H1 (cell line): ENCODE data around the gene PKD2L2. TPM values are rescaled to one million over a fixed set of nuclear protein-coding genes. Genes with fewer than 3 reads are reported as not detected.

Experiments used
- CTCF ChIA-PET: fragments of 300-600 bp; sonication (Branson Sonifier 250); formaldehyde crosslinking; loops from one replicate; lab custom pipeline; 2021; ENCODE audit not compliant: partially characterized antibody; lab: Charles Lee
- POLR2A ChIA-PET: fragments of 300-600 bp; sonication (Branson Sonifier 250); formaldehyde crosslinking; loops from one replicate; lab custom pipeline; 2021; ENCODE audit warnings: inconsistent platforms; ENCODE audit not compliant: partially characterized antibody; lab: Charles Lee
- DNase-seq, 2 experiments: peaks; one replicate each; pipeline versions ENCODE4 v3.0.0 to v3.0.0-alpha.2; 2010 to 2022; ENCODE audit warnings: low spot score in 2 of 2, low read depth in 1 of 2, mixed read lengths in 1 of 2
- FAIRE-seq: peaks from 2 replicates; lab custom pipeline; 2011; peaks lifted over from hg19 to GRCh38; lab: Jason Lieb, UNC
- H2AFZ ChIP-seq: 2 replicates; pipeline ENCODE4 v1.8.1; 2012; ENCODE audit warnings: low read length, inconsistent platforms
- H2AK5ac ChIP-seq: 2 replicates; pipeline ENCODE4 v1.6.1; 2013; ENCODE audit warnings: low read depth, low read length
- H2BK120ac ChIP-seq: replicated peaks from 2 replicates; pipeline ENCODE3; 2013; ENCODE audit warnings: low read depth, low read length, inconsistent platforms
- H2BK12ac ChIP-seq: 2 replicates; pipeline ENCODE4 v1.6.1; 2013; ENCODE audit warnings: low read depth, low read length
- H2BK15ac ChIP-seq: 2 replicates; pipeline ENCODE4 v1.6.1; 2013; ENCODE audit warnings: low read length
- H2BK20ac ChIP-seq: 2 replicates; pipeline ENCODE4 v1.6.1; 2013; ENCODE audit warnings: low read length
- H2BK5ac ChIP-seq: 2 replicates; pipeline ENCODE4 v1.6.1; 2013; ENCODE audit warnings: low read depth, low read length
- H3K14ac ChIP-seq: 2 replicates; pipeline ENCODE4 v1.6.1; 2013; ENCODE audit warnings: inconsistent platforms; ENCODE audit not compliant: insufficient read length
- H3K18ac ChIP-seq: 2 replicates; pipeline ENCODE4 v1.6.1; 2013; ENCODE audit warnings: low read length; ENCODE audit errors: extremely low read depth
- H3K23ac ChIP-seq: 2 replicates; pipeline ENCODE4 v1.6.1; 2013; ENCODE audit warnings: inconsistent platforms; ENCODE audit not compliant: insufficient read length
- H3K23me2 ChIP-seq: 2 replicates; pipeline ENCODE4 v1.6.1; 2013; ENCODE audit warnings: low read depth, low read length
- H3K27ac ChIP-seq: 2 replicates; pipeline ENCODE4 v1.6.1; 2011; ENCODE audit warnings: low read depth, low read length, inconsistent platforms
- H3K27me3 ChIP-seq, 4 experiments: replicated peaks in 1 of 4; 1 replicate in 1 of 4; 2 replicates in 3 of 4; pipeline versions ENCODE4 v1.6.1 to v1.8.1; 2011 to 2013; ENCODE audit warnings: low read length in 3 of 4, mild to moderate bottlenecking in 3 of 4, inconsistent platforms in 2 of 4, mixed read lengths in 2 of 4, moderate library complexity in 1 of 4; ENCODE audit not compliant: control insufficient read depth in 3 of 4, insufficient read depth in 3 of 4; ENCODE audit errors: extremely low read depth in 1 of 4
- H3K36me3 ChIP-seq, 4 experiments: 2 replicates each; pipeline versions ENCODE4 v1.6.1 to v1.8.1; 2011 to 2013; ENCODE audit warnings: mild to moderate bottlenecking in 4 of 4, low read length in 3 of 4, moderate library complexity in 2 of 4, control low read depth in 1 of 4, inconsistent platforms in 1 of 4; ENCODE audit not compliant: insufficient read depth in 4 of 4, control insufficient read depth in 2 of 4
- H3K4ac ChIP-seq: replicated peaks from 2 replicates; pipeline ENCODE3; 2013; ENCODE audit warnings: low read length, low read depth, mixed read lengths, inconsistent platforms; ENCODE audit not compliant: insufficient read length
- H3K4me1 ChIP-seq, 4 experiments: replicated peaks in 1 of 4; 1 replicate in 1 of 4; 2 replicates in 3 of 4; pipeline versions ENCODE4 v1.6.1 to v1.8.1; 2011 to 2013; ENCODE audit warnings: low read length in 3 of 4, inconsistent platforms in 2 of 4, mixed read lengths in 1 of 4; ENCODE audit not compliant: insufficient read depth in 4 of 4, control insufficient read depth in 3 of 4
- H3K4me2 ChIP-seq, 2 experiments: 2 replicates each; pipeline versions ENCODE4 v1.6.1 to v1.8.1; 2011 to 2013; ENCODE audit warnings: low read depth in 2 of 2, low read length in 2 of 2, control low read depth in 1 of 2, inconsistent platforms in 1 of 2, mild to moderate bottlenecking in 1 of 2; ENCODE audit not compliant: insufficient read depth in 1 of 2
- H3K4me3 ChIP-seq, 4 experiments: fragments of 200-600, 300-600 bp in 1 of 4; sonication (generic), shearing (Covaris generic), sonication (Bioruptor Twin) in 1 of 4; 2 replicates each; pipeline versions ENCODE4 v1.5.1 to v1.8.1; 2011 to 2016; ENCODE audit warnings: low read length in 4 of 4, low read depth in 3 of 4, control low read depth in 2 of 4, inconsistent platforms in 2 of 4, mild to moderate bottlenecking in 2 of 4, mixed read lengths in 1 of 4, moderate library complexity in 1 of 4; ENCODE audit not compliant: insufficient read depth in 2 of 4; ENCODE audit errors: extremely low read depth in 1 of 4
- H3K56ac ChIP-seq: replicated peaks from 2 replicates; pipeline ENCODE3; 2013; ENCODE audit warnings: low read depth, mild to moderate bottlenecking, mixed read lengths, low read length, inconsistent platforms; ENCODE audit not compliant: insufficient read length
- H3K79me1 ChIP-seq: 2 replicates; pipeline ENCODE4 v1.6.1; 2013; ENCODE audit warnings: low read depth, low read length, control low read depth
- H3K79me2 ChIP-seq, 2 experiments: 2 replicates each; pipeline versions ENCODE4 v1.6.1 to v1.8.1; 2012 to 2013; ENCODE audit warnings: low read length in 2 of 2, mild to moderate bottlenecking in 2 of 2, inconsistent platforms in 1 of 2; ENCODE audit not compliant: insufficient read depth in 2 of 2, control insufficient read depth in 1 of 2
- H3K9ac ChIP-seq, 4 experiments: replicated peaks in 1 of 4; 1 replicate in 1 of 4; 2 replicates in 3 of 4; pipeline versions ENCODE4 v1.6.1 to v1.8.1; 2011 to 2013; ENCODE audit warnings: low read depth in 3 of 4, low read length in 3 of 4, control low read depth in 2 of 4, mild to moderate bottlenecking in 2 of 4, moderate library complexity in 2 of 4, inconsistent platforms in 1 of 4; ENCODE audit errors: extremely low read depth in 1 of 4
- H3K9me3 ChIP-seq, 2 experiments: 2 replicates each; pipeline versions ENCODE4 v1.6.1 to v1.8.1; 2012 to 2013; ENCODE audit warnings: mild to moderate bottlenecking in 2 of 2, moderate library complexity in 2 of 2, control low read depth in 1 of 2, inconsistent platforms in 1 of 2, low read depth in 1 of 2, low read length in 1 of 2, mixed read lengths in 1 of 2; ENCODE audit not compliant: insufficient read depth in 2 of 2
- H4K20me1 ChIP-seq, 2 experiments: replicated peaks in 1 of 2; 2 replicates each; pipeline versions ENCODE3 to v1.8.1; 2011 to 2013; ENCODE audit warnings: inconsistent platforms in 2 of 2, low read length in 2 of 2, mild to moderate bottlenecking in 1 of 2; ENCODE audit not compliant: insufficient read depth in 2 of 2, control insufficient read depth in 1 of 2
- H4K5ac ChIP-seq: 2 replicates; pipeline ENCODE4 v1.6.1; 2013; ENCODE audit warnings: low read length, low read depth, mixed read lengths, inconsistent platforms; ENCODE audit not compliant: insufficient read length
- H4K8ac ChIP-seq: 2 replicates; pipeline ENCODE4 v1.8.0; 2013; ENCODE audit warnings: mild to moderate bottlenecking, moderate library complexity, low read length, inconsistent platforms; ENCODE audit not compliant: insufficient read depth; ENCODE audit errors: extremely low read depth
- H4K91ac ChIP-seq: replicated peaks from 2 replicates; pipeline ENCODE3; 2013; ENCODE audit warnings: low read length, mixed read lengths, inconsistent platforms; ENCODE audit not compliant: insufficient read length
- BCL11A ChIP-seq, 2 experiments: IDR thresholded peaks; one replicate each; pipeline ENCODE4 v1.6.1; 2011; ENCODE audit warnings: low read depth in 2 of 2, low read length in 2 of 2, mild to moderate bottlenecking in 2 of 2
- FOSL1 ChIP-seq: IDR thresholded peaks from 2 replicates; pipeline ENCODE4 v1.6.1; 2011; ENCODE audit warnings: mild to moderate bottlenecking, low read depth, low read length, moderate library complexity; ENCODE audit not compliant: insufficient read depth
- NRF1 ChIP-seq: IDR thresholded peaks from 2 replicates; pipeline ENCODE4 v1.6.1; 2011; ENCODE audit warnings: mild to moderate bottlenecking, low read depth, low read length, improper control_type of control experiment
- PHF8 ChIP-seq: fragments of 200-600 bp; sonication (generic); conservative IDR thresholded peaks from 2 replicates; pipeline ENCODE4 v1.7.1; 2012; ENCODE audit warnings: low read depth, mild to moderate bottlenecking, inconsistent platforms, low read length, moderate library complexity
- TAF1 ChIP-seq: IDR thresholded peaks from 2 replicates; pipeline ENCODE4 v1.6.1; 2011; ENCODE audit warnings: mild to moderate bottlenecking, low read depth, low read length
- WGBS, 2 experiments: shearing (Covaris generic) in 1 of 2; methylation state at CpG; one replicate each; pipeline versions ENCODE4 v1.1.6 to v1.1.7; 2013 to 2015; ENCODE audit warnings: low lambda C conversion rate in 2 of 2, mixed read lengths in 2 of 2, inconsistent platforms in 1 of 2, low coverage in 1 of 2, missing lambda C conversion rate in 1 of 2; ENCODE audit not compliant: insufficient replicate concordance in 2 of 2, insufficient coverage in 1 of 2, insufficient read length in 1 of 2; ENCODE audit errors: extremely low coverage in 1 of 2, missing lambda C conversion rate in 1 of 2; 5-methylcytosine and 5-hydroxymethylcytosine counted together
- polyA plus RNA-seq, 7 experiments: library from polyadenylated mRNA; depleted of rRNA in 3 of 7; stranded (reverse) in 5 of 7; unstranded in 2 of 7; fragments of >200 nt in 5 of 7; fragments of 200-250 nt in 2 of 7; gene quantifications; 1 replicate in 5 of 7; 2 replicates in 1 of 7; 4 replicates in 1 of 7; pipeline versions ENCODE4 v1.2.1 to v1.2.3, GENCODE V29; 2011 to 2013; ENCODE audit warnings: missing spikeins in 2 of 7, mixed read lengths in 2 of 7
- total RNA-seq: library from RNA; stranded (reverse); fragmentation: NEBNext Ultra II Directional; extraction: Animal tissue kit (Norgen Biotek cat#: 25700); gene quantifications from 2 replicates; pipeline ENCODE4 v1.2.1, GENCODE V29; 2021

Gene PKD2L2
- total and polyA plus RNA-seq, 2 of the 8 experiments (the other 6 are each of a cell fraction or from before 2014, with no cell fraction given) = not detected

GRCh38 chr5:137960819-137961218 is 71.6 kb downstream of the PKD2L2 start:
- no peak overlapping the region for H2AK5ac ChIP-seq
- no peak overlapping the region for H3K4ac ChIP-seq
- DNase-seq (no peak), FAIRE-seq (no peak)
- no peaks in the 10 kb centered on the region for H3K9me3 ChIP-seq
- H3K23ac ChIP-seq = no peak overlapping the region
- H3K79me2 ChIP-seq = no peaks in the 10 kb centered on the region; a peak in 1 of 4 replicates
- H2BK5ac ChIP-seq = no peak overlapping the region
- no peak overlapping the region for H2BK15ac ChIP-seq
- peaks cover 3 to 39% (median 5%) of the 10 kb centered on the region in 4 experiments; a peak in 6 of 8 replicates for H3K36me3 ChIP-seq
- no peak overlapping the region for H3K4me3 ChIP-seq
- no peak overlapping the region for H3K18ac ChIP-seq
- no peaks in the 10 kb centered on the region for H3K4me1 ChIP-seq
- no peaks in the 10 kb centered on the region for H3K27me3 ChIP-seq
- no peak overlapping the region for H2BK120ac ChIP-seq
- CTCF ChIA-PET = interaction anchor here (0.9 to 1.5 kb wide), 2 partner anchors 17 to 182 kb away, joined by 3 read pairs; no protein-coding TSS in a partner anchor
- no peak overlapping the region for H4K5ac ChIP-seq
- H3K4me2 ChIP-seq = no peak overlapping the region
- POLR2A ChIA-PET = no interaction called here
- H3K27ac ChIP-seq = no peak overlapping the region
- H4K8ac ChIP-seq = no peak overlapping the region
- no peak overlapping the region for H4K91ac ChIP-seq
- no peak overlapping the region for H2BK12ac ChIP-seq
- 98% methylated on average over 3 of the region's 3 CpGs; no CpG with 5 or more reads in 1 of the 2 experiments for WGBS, 2 experiments
- no peaks in the 10 kb centered on the region for H3K23me2 ChIP-seq
- H2BK20ac ChIP-seq = no peak overlapping the region
- H3K14ac ChIP-seq = no peak overlapping the region
- TF ChIP-seq TAF1 (no peak), PHF8 (no peak), NRF1 (no peak), BCL11A (IDR thresholded peaks at IDR 0.05; ENCODE audit: low read depth in 2 of 2, low read length in 2 of 2) (no peak), FOSL1 (no peak)
- TF ChIP-seq, all 59 proteins: peak for 0
- Histone ChIP-seq H3K56ac (no peak overlapping the region), H3K9ac (no peak overlapping the region), H2AFZ (no peak overlapping the region), H3K79me1 (no peaks in the 10 kb centered on the region), H4K20me1 (no peaks in the 10 kb centered on the region)
